Measurements from ENCODE around the gene NUP37. TPM values are rescaled to one million over a fixed set of nuclear protein-coding genes. Genes with fewer than 3 reads are reported as not detected.

Gene NUP37
- total RNA-seq, 1 experiment from 2014 or later = 84.3 TPM

GRCh38 chr12:102067574-102068258 lies 52.2 kb downstream of the NUP37 start:
- H3K9ac ChIP-seq (ENCODE audit: low read length) = no peak overlapping the region
- ChIA-PET CTCF (no interaction called here), POLR2A (ENCODE audit: unreplicated experiment) (no interaction called here)
- H4K20me1 ChIP-seq (ENCODE audit: low read length) = no peaks in the 10 kb centered on the region
- no peaks in the 10 kb centered on the region for H3K27me3 ChIP-seq (ENCODE audit: low read length)
- H2AFZ ChIP-seq (ENCODE audit: low read length) = no peak overlapping the region
- H3K9me2 ChIP-seq (replicated peaks; ENCODE audit: low read length) = no peaks in the 10 kb centered on the region
- H3F3A ChIP-seq (ENCODE audit: low read length, unreplicated experiment) = no peaks in the 10 kb centered on the region
- intact Hi-C loops (cut with micrococcal nuclease) = no loop called here
- DNase-seq = no peak
- H3K79me2 ChIP-seq (ENCODE audit: low read length) = no peaks in the 10 kb centered on the region
- no peak for ATAC-seq
- H3K36me3 ChIP-seq (ENCODE audit: low read depth, low read length) = no peaks in the 10 kb centered on the region
- no peak overlapping the region for H3K27ac ChIP-seq (ENCODE audit: low read length)
- BruUV-seq (replicated peaks) = no TSS peak
- H3K9me3 ChIP-seq (ENCODE audit: low read length) = no peaks in the 10 kb centered on the region
- TF ChIP-seq EZH2 (IDR thresholded peaks at IDR 0.05; ENCODE audit: low read length, unreplicated experiment) (no peak), EZH2phosphoT487 (IDR thresholded peaks at IDR 0.05; ENCODE audit: borderline replicate concordance, low read length) (no peak)
- TF ChIP-seq, protein P1, sequence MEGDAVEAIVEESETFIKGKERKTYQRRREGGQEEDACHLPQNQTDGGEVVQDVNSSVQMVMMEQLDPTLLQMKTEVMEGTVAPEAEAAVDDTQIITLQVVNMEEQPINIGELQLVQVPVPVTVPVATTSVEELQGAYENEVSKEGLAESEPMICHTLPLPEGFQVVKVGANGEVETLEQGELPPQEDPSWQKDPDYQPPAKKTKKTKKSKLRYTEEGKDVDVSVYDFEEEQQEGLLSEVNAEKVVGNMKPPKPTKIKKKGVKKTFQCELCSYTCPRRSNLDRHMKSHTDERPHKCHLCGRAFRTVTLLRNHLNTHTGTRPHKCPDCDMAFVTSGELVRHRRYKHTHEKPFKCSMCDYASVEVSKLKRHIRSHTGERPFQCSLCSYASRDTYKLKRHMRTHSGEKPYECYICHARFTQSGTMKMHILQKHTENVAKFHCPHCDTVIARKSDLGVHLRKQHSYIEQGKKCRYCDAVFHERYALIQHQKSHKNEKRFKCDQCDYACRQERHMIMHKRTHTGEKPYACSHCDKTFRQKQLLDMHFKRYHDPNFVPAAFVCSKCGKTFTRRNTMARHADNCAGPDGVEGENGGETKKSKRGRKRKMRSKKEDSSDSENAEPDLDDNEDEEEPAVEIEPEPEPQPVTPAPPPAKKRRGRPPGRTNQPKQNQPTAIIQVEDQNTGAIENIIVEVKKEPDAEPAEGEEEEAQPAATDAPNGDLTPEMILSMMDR (conservative IDR thresholded peaks at IDR 0.05; ENCODE audit: low read depth, low read length) = no peak
- no peak overlapping the region for H3K4me3 ChIP-seq (ENCODE audit: low read length)
- no peak overlapping the region for H3K4me2 ChIP-seq (ENCODE audit: low read length)
- no peaks in the 10 kb centered on the region for H3K4me1 ChIP-seq (ENCODE audit: insufficient read depth, low read length)

GRCh38 chr12:102064476-102064875 lies 55.4 kb downstream of the NUP37 start:
- Histone ChIP-seq H3K9me2 (replicated peaks; ENCODE audit: low read length) (no peaks in the 10 kb centered on the region), H3K36me3 (ENCODE audit: low read depth, low read length) (no peaks in the 10 kb centered on the region), H3K4me2 (ENCODE audit: low read length) (no peak overlapping the region), H2AFZ (ENCODE audit: low read length) (no peak overlapping the region), H3K9me3 (ENCODE audit: low read length) (no peaks in the 10 kb centered on the region), H3K27ac (ENCODE audit: low read length) (no peak overlapping the region), H3K27me3 (ENCODE audit: low read length) (no peaks in the 10 kb centered on the region), H3K4me3 (ENCODE audit: low read length) (no peak overlapping the region), H3K79me2 (ENCODE audit: low read length) (no peaks in the 10 kb centered on the region), H3K9ac (ENCODE audit: low read length) (no peak overlapping the region), H3F3A (ENCODE audit: low read length, unreplicated experiment) (no peaks in the 10 kb centered on the region), H3K4me1 (ENCODE audit: insufficient read depth, low read length) (peaks cover 5% of the 10 kb centered on the region; the same call in 1 of the 2 replicates), H4K20me1 (ENCODE audit: low read length) (no peaks in the 10 kb centered on the region)
- no TSS peak for BruUV-seq (replicated peaks)
- CTCF ChIA-PET = no interaction called here
- intact Hi-C loops (cut with micrococcal nuclease) = no loop called here
- no peak for ATAC-seq
- POLR2A ChIA-PET (ENCODE audit: unreplicated experiment) = no interaction called here
- DNase-seq = no peak
- TF ChIP-seq, protein P1 (conservative IDR thresholded peaks at IDR 0.05; ENCODE audit: low read depth, low read length) = no peak
- no peak for TF ChIP-seq EZH2phosphoT487 (IDR thresholded peaks at IDR 0.05; ENCODE audit: borderline replicate concordance, low read length)
- no peak for TF ChIP-seq EZH2 (IDR thresholded peaks at IDR 0.05; ENCODE audit: low read length, unreplicated experiment)

- Histone ChIP-seq H3K4me1 (ENCODE audit: insufficient read depth, low read length) (peaks cover 5% of the 10 kb centered on the region; the same call in 1 of the 2 replicates), H3K79me2 (ENCODE audit: low read length) (no peaks in the 10 kb centered on the region), H3F3A (ENCODE audit: low read length, unreplicated experiment) (no peaks in the 10 kb centered on the region), H3K27me3 (ENCODE audit: low read length) (no peaks in the 10 kb centered on the region), H3K9me2 (replicated peaks; ENCODE audit: low read length) (no peaks in the 10 kb centered on the region), H3K4me3 (ENCODE audit: low read length) (no peak overlapping the region), H3K27ac (ENCODE audit: low read length) (no peak overlapping the region), H3K4me2 (ENCODE audit: low read length) (no peak overlapping the region), H4K20me1 (ENCODE audit: low read length) (no peaks in the 10 kb centered on the region), H3K9ac (ENCODE audit: low read length) (no peak overlapping the region), H2AFZ (ENCODE audit: low read length) (peak overlapping the region; percentile 99; the same call in 1 of the 2 replicates), H3K36me3 (ENCODE audit: low read depth, low read length) (no peaks in the 10 kb centered on the region), H3K9me3 (ENCODE audit: low read length) (no peaks in the 10 kb centered on the region)
- TF ChIP-seq EZH2phosphoT487 (IDR thresholded peaks at IDR 0.05; ENCODE audit: borderline replicate concordance, low read length) (no peak), EZH2 (IDR thresholded peaks at IDR 0.05; ENCODE audit: low read length, unreplicated experiment) (no peak)
- TF ChIP-seq, protein P1 (conservative IDR thresholded peaks at IDR 0.05; ENCODE audit: low read depth, low read length) = no peak
- no TSS peak for BruUV-seq (replicated peaks)
- no peak for ATAC-seq
- ChIA-PET POLR2A (ENCODE audit: unreplicated experiment) (no interaction called here), CTCF (no interaction called here)
- intact Hi-C loops (cut with micrococcal nuclease) = loop anchor here (2.0 kb wide), 1 partner anchor 28 kb away; no protein-coding TSS in a partner anchor
- DNase-seq = peak; percentile 22
These were observed 56.8 kb downstream of the NUP37 start for GRCh38 chr12:102063069-102063468.

All from PC-3 (cell line).